ENCODE data around the gene UBE2J1.

Gene UBE2J1

DNA sequence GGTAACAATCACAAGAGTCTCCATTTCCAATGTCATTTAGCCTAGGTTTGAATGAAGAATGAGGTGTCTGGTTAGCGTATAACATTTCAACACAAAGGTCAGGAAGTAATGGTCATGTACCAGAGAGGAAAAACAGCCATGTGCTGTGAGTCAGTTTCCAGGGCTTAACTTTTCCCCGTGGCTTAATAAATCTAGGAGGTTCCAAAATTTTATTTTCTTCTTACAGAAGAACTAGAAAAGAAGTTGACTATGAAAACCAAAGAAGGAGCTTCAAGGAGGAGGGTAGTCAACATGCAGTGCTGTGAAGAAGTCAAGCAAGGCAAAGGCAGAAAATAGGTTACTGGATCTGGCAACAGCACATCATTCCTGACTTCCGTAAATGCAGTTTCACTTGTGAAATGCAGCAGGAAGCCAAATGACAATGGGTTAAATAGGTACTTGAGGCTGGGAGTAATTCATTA lies 29.0 kb downstream of the UBE2J1 start:
- H4K20me1 ChIP-seq (ENCODE audit: insufficient read depth, low read length) = no peaks in the 10 kb centered on the region
- no peaks in the 10 kb centered on the region for H3K9me3 ChIP-seq (replicated peaks; ENCODE audit: insufficient read depth, low read length)
- peaks cover 26% of the 10 kb centered on the region; the same call in 1 of the 2 replicates for H3K36me3 ChIP-seq (replicated peaks; ENCODE audit: insufficient read depth, low read length)
- TF ChIP-seq EZH2 (optimal IDR thresholded peaks at IDR 0.05; ENCODE audit: low read depth, low read length) (no peak), EZH2phosphoT487 (IDR thresholded peaks at IDR 0.05; ENCODE audit: low read length) (no peak)
- TF ChIP-seq, protein P1, sequence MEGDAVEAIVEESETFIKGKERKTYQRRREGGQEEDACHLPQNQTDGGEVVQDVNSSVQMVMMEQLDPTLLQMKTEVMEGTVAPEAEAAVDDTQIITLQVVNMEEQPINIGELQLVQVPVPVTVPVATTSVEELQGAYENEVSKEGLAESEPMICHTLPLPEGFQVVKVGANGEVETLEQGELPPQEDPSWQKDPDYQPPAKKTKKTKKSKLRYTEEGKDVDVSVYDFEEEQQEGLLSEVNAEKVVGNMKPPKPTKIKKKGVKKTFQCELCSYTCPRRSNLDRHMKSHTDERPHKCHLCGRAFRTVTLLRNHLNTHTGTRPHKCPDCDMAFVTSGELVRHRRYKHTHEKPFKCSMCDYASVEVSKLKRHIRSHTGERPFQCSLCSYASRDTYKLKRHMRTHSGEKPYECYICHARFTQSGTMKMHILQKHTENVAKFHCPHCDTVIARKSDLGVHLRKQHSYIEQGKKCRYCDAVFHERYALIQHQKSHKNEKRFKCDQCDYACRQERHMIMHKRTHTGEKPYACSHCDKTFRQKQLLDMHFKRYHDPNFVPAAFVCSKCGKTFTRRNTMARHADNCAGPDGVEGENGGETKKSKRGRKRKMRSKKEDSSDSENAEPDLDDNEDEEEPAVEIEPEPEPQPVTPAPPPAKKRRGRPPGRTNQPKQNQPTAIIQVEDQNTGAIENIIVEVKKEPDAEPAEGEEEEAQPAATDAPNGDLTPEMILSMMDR (IDR thresholded peaks at IDR 0.05; ENCODE audit: low read length) = no peak
- H3K27me3 ChIP-seq (replicated peaks; ENCODE audit: insufficient read depth, low read length) = no peaks in the 10 kb centered on the region
- H3K4me2 ChIP-seq (ENCODE audit: low read depth, low read length) = no peak overlapping the region
- H3K9ac ChIP-seq (ENCODE audit: low read length) = no peak overlapping the region
- H3K79me2 ChIP-seq (ENCODE audit: low read length) = peaks cover 39% of the 10 kb centered on the region
- H3K9me2 ChIP-seq (replicated peaks; ENCODE audit: insufficient read depth, low read length) = no peaks in the 10 kb centered on the region
- peaks cover 50% of the 10 kb centered on the region for H3F3A ChIP-seq (ENCODE audit: insufficient read depth, low read length)
- H2AFZ ChIP-seq (ENCODE audit: low read length) = no peak overlapping the region
- H3K4me1 ChIP-seq (ENCODE audit: low read length) = peaks cover 10% of the 10 kb centered on the region
- no peak for DNase-seq
- no peak overlapping the region for H3K27ac ChIP-seq (ENCODE audit: low read length)
- H3K4me3 ChIP-seq (ENCODE audit: low read length) = no peak overlapping the region

DNA sequence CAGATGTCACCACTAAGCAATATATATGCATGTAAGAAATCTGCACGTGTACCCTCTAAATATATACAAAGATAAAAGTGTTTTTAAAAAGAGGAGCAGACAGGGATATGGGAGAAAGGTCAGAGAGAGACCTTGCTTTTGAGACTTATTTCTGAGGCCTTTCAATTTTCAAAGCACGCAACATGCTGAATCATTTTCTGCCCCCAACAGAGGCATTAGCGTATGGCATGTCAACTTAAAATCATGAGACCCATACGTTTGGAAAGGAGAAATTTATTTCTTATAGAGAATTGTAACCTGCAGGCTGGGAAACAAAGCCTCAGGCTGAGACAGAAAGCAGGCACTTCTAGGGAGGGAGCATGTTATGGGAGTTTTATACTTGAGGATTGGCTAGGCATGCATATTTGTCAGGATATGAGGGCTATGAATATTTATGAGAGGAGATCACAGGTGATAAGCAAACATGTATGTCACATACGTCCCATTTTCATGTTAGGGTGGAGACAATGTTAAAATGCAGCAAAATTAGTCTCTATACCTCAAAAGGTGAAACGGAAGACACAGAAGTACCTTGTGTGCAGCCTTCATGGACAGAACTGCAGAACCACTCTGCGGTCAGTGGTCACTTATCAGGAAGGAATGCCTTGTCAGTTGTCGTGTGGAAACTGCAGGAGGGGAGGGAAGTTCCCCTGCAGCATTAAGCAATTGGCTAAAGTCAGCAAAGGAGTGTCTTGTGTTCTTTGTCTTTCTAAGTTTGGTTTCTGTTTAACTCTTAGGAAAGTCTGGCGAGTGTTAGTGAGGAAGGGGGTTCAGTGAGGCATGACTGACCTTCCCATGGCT lies 31.2 kb downstream of the UBE2J1 start:
- H3K27ac ChIP-seq (ENCODE audit: low read length) = peak overlapping the region; percentile 59; the same call in 1 of the 2 replicates
- H3K9me2 ChIP-seq (replicated peaks; ENCODE audit: insufficient read depth, low read length) = no peaks in the 10 kb centered on the region
- H4K20me1 ChIP-seq (ENCODE audit: insufficient read depth, low read length) = no peaks in the 10 kb centered on the region
- peak; percentile 24 for DNase-seq
- TF ChIP-seq EZH2 (optimal IDR thresholded peaks at IDR 0.05; ENCODE audit: low read depth, low read length) = no peak
- no peak for TF ChIP-seq EZH2phosphoT487 (IDR thresholded peaks at IDR 0.05; ENCODE audit: low read length)
- TF ChIP-seq, protein P1 (IDR thresholded peaks at IDR 0.05; ENCODE audit: low read length) = no peak
- H2AFZ ChIP-seq (ENCODE audit: low read length) = no peak overlapping the region
- H3K4me2 ChIP-seq (ENCODE audit: low read depth, low read length) = no peak overlapping the region; the same call in 1 of the 2 replicates
- H3K9me3 ChIP-seq (replicated peaks; ENCODE audit: insufficient read depth, low read length) = no peaks in the 10 kb centered on the region
- H3K79me2 ChIP-seq (ENCODE audit: low read length) = peaks cover 38% of the 10 kb centered on the region
- H3K36me3 ChIP-seq (replicated peaks; ENCODE audit: insufficient read depth, low read length) = 0 out of 2 replicates have a peak, but pooled peaks cover 4% of the 10 kb centered on the region
- no peaks in the 10 kb centered on the region for H3K27me3 ChIP-seq (replicated peaks; ENCODE audit: insufficient read depth, low read length)
- H3K9ac ChIP-seq (ENCODE audit: low read length) = no peak overlapping the region; the same call in 1 of the 2 replicates
- H3F3A ChIP-seq (ENCODE audit: insufficient read depth, low read length) = peaks cover 28% of the 10 kb centered on the region
- peaks cover 10% of the 10 kb centered on the region for H3K4me1 ChIP-seq (ENCODE audit: low read length)
- no peak overlapping the region for H3K4me3 ChIP-seq (ENCODE audit: low read length)

DNA sequence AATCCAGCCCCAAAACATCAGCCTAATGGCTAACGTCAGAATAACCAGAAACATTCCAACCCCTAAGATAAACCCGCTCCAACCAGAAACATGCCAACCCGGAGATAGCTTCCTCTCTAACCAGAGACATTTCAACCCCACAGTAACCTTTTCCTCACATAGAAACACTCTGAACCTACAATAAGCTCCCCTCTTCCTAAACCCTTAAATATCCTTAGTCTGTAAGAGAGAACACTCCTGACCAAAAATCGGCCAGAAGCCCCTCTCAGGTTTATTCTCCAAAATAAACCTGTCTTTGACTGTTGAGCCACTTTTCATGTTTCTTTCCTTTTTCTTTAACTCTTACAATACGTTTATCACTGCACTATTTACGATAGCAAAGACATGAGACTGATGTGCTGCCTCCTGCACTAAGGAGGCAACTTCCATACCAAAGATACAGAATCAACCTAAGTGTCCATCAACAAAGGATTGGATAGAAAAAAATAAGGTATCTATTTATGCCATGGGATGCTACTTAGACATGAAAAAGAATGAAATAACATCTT lies 32.4 kb downstream of the UBE2J1 start:
- Histone ChIP-seq H3K9me3 (replicated peaks; ENCODE audit: insufficient read depth, low read length) (no peaks in the 10 kb centered on the region), H3K27ac (ENCODE audit: low read length) (no peak overlapping the region), H3K4me2 (ENCODE audit: low read depth, low read length) (no peak overlapping the region), H3K9ac (ENCODE audit: low read length) (no peak overlapping the region), H3K79me2 (ENCODE audit: low read length) (peaks cover 34% of the 10 kb centered on the region), H3K27me3 (replicated peaks; ENCODE audit: insufficient read depth, low read length) (no peaks in the 10 kb centered on the region), H3K9me2 (replicated peaks; ENCODE audit: insufficient read depth, low read length) (no peaks in the 10 kb centered on the region), H3K4me1 (ENCODE audit: low read length) (peaks cover 10% of the 10 kb centered on the region), H3F3A (ENCODE audit: insufficient read depth, low read length) (peaks cover 16% of the 10 kb centered on the region; the same call in 1 of the 2 replicates), H4K20me1 (ENCODE audit: insufficient read depth, low read length) (no peaks in the 10 kb centered on the region), H3K4me3 (ENCODE audit: low read length) (no peak overlapping the region), H2AFZ (ENCODE audit: low read length) (no peak overlapping the region), H3K36me3 (replicated peaks; ENCODE audit: insufficient read depth, low read length) (no peaks in the 10 kb centered on the region; the same call in 1 of the 2 replicates)
- TF ChIP-seq EZH2phosphoT487 (IDR thresholded peaks at IDR 0.05; ENCODE audit: low read length) = no peak
- TF ChIP-seq EZH2 (optimal IDR thresholded peaks at IDR 0.05; ENCODE audit: low read depth, low read length) = no peak
- TF ChIP-seq, protein P1 (IDR thresholded peaks at IDR 0.05; ENCODE audit: low read length) = no peak
- no peak for DNase-seq

Data from MM.1S (cell line).